Activated naive CD4-positive, alpha-beta T cell treated with anti-CD3 and anti-CD28 coated beads, Interleukin-2, amount 10 ng/mL, durations not matched to agents 7 days and 5 days (primary cell): ENCODE data around the gene SNX21.
"Not testable (repeated sequence)": the region's sequence is repeated elsewhere in the genome, so short reads cannot be mapped to it uniquely, and the experiment has no call there.

Source experiments
- CTCF ChIA-PET: fragments of 350-600 bp; sonication (Branson Sonifier 250); formaldehyde crosslinking; loops from one replicate; lab custom pipeline; 2021; ENCODE audit warnings: antibody characterized with exemption; lab: Charles Lee
- DNase-seq: peaks from one replicate; pipeline ENCODE4 v3.0.0-alpha.2; 2020
- H3K27ac Mint-ChIP-seq: one replicate; pipeline ENCODE4 v1.8.0; 2021; ENCODE audit warnings: mild to moderate bottlenecking, moderate library complexity, mixed read lengths
- H3K27me3 Mint-ChIP-seq: one replicate; pipeline ENCODE4 v1.8.0; 2021; ENCODE audit warnings: mild to moderate bottlenecking, mixed read lengths
- H3K36me3 Mint-ChIP-seq: one replicate; pipeline ENCODE4 v1.8.0; 2021; ENCODE audit warnings: mixed read lengths
- H3K4me1 Mint-ChIP-seq: one replicate; pipeline ENCODE4 v1.8.0; 2021; ENCODE audit warnings: mixed read lengths
- H3K4me3 Mint-ChIP-seq: one replicate; pipeline ENCODE4 v1.8.0; 2021; ENCODE audit warnings: mild to moderate bottlenecking, moderate library complexity, mixed read lengths
- H3K9me3 Mint-ChIP-seq: one replicate; pipeline ENCODE4 v1.8.0; 2021; ENCODE audit warnings: mixed read lengths

The SNX21 gene

GRCh38 chr20:45833030-45833882 is at the start of gene SNX21:
Gene SNX21 (plus strand): TSS chr20:45833799. CDS start chr20:45833920, 121 bp downstream.
- no peak within 1 kb of the TSS for H3K27ac Mint-ChIP-seq
- peaks cover 17% of the 10 kb centered on the region for H3K4me1 Mint-ChIP-seq
- DNase-seq, result peak; percentile 53
- H3K27me3 Mint-ChIP-seq, result peaks cover 26% of the 10 kb centered on the region
- H3K36me3 Mint-ChIP-seq, result no peaks in the 10 kb centered on the region
- no peaks in the 10 kb centered on the region for H3K9me3 Mint-ChIP-seq
- peak within 1 kb of the TSS; percentile 77 for H3K4me3 Mint-ChIP-seq
- CTCF ChIA-PET, result interaction anchor here (0.7 to 1.8 kb wide), 3 partner anchors 9 to 133 kb away, joined by 3 to 9 read pairs (median 3); partner anchors contain the start of gene SPATA25

- Mint-ChIP-seq H3K27ac (no peak overlapping the region), H3K27me3 (peaks cover 14% of the 10 kb centered on the region), H3K36me3 (peaks cover 8% of the 10 kb centered on the region), H3K4me1 (peaks cover 25% of the 10 kb centered on the region), H3K9me3 (no peaks in the 10 kb centered on the region), H3K4me3 (no peak overlapping the region)
- no peak for DNase-seq
- CTCF ChIA-PET, result interaction anchor here (0.6 to 1.1 kb wide), 3 partner anchors 17 to 437 kb away, joined by 3 to 6 read pairs (median 3); no protein-coding TSS in a partner anchor
These were observed 45.2 kb upstream of the SNX21 start for GRCh38 chr20:45788351-45788750.

- H3K4me1 Mint-ChIP-seq, result peaks cover 20% of the 10 kb centered on the region
- CTCF ChIA-PET, result interaction anchor here (0.7 to 2.6 kb wide), 2 partner anchors 9 to 13 kb away, joined by 3 to 5 read pairs; no protein-coding TSS in a partner anchor
- DNase-seq, result peak; percentile 30
- no peaks in the 10 kb centered on the region for H3K9me3 Mint-ChIP-seq
- H3K27ac Mint-ChIP-seq, result peak overlapping the region; percentile 90
- H3K4me3 Mint-ChIP-seq, result peak overlapping the region; percentile 82
- peaks cover 34% of the 10 kb centered on the region for H3K36me3 Mint-ChIP-seq
- peaks cover 11% of the 10 kb centered on the region for H3K27me3 Mint-ChIP-seq
These were observed 41.1 kb upstream of the SNX21 start for GRCh38 chr20:45792317-45793118.

- Mint-ChIP-seq H3K27me3 (peaks cover 4% of the 10 kb centered on the region), H3K36me3 (peaks cover 34% of the 10 kb centered on the region), H3K4me3 (no peak overlapping the region), H3K9me3 (no peaks in the 10 kb centered on the region), H3K4me1 (peaks cover 26% of the 10 kb centered on the region), H3K27ac (no peak overlapping the region)
- no peak for DNase-seq
- CTCF ChIA-PET, result no interaction called here
These were observed 37.1 kb upstream of the SNX21 start for GRCh38 chr20:45796337-45797065.

- H3K36me3 Mint-ChIP-seq, result peaks cover 39% of the 10 kb centered on the region
- H3K4me3 Mint-ChIP-seq, H3K9me3 Mint-ChIP-seq, CTCF ChIA-PET, H3K27me3 Mint-ChIP-seq, H3K27ac Mint-ChIP-seq, DNase-seq: not testable (repeated sequence)
- peaks cover 19% of the 10 kb centered on the region for H3K4me1 Mint-ChIP-seq
These were observed 36.1 kb upstream of the SNX21 start for GRCh38 chr20:45797510-45797909.

- Mint-ChIP-seq H3K4me1 (peaks cover 15% of the 10 kb centered on the region), H3K36me3 (peaks cover 38% of the 10 kb centered on the region)
- H3K4me3 Mint-ChIP-seq, H3K27ac Mint-ChIP-seq, H3K9me3 Mint-ChIP-seq, DNase-seq, H3K27me3 Mint-ChIP-seq: not testable (repeated sequence)
- CTCF ChIA-PET, result interaction anchor here (1.4 to 2.9 kb wide), 5 partner anchors 8 to 166 kb away, joined by 5 to 21 read pairs (median 19); partner anchors contain the start of gene PCIF1
These were observed 35.6 kb upstream of the SNX21 start for GRCh38 chr20:45797955-45798354.

- no peaks in the 10 kb centered on the region for H3K27me3 Mint-ChIP-seq
- H3K4me3 Mint-ChIP-seq, result no peak overlapping the region
These were observed 34.5 kb upstream of the SNX21 start for GRCh38 chr20:45798935-45799642.

GRCh38 chr20:45801851-45802250 is 31.7 kb upstream of the SNX21 start:
- Mint-ChIP-seq H3K27ac (no peak overlapping the region), H3K9me3 (no peaks in the 10 kb centered on the region), H3K27me3 (no peaks in the 10 kb centered on the region), H3K36me3 (peaks cover 36% of the 10 kb centered on the region), H3K4me1 (peaks cover 8% of the 10 kb centered on the region), H3K4me3 (no peak overlapping the region)
- DNase-seq, result no peak
- CTCF ChIA-PET, result interaction anchor here (1.2 kb wide), 1 partner anchor 10 kb away, joined by 3 read pairs; no protein-coding TSS in a partner anchor

More at GRCh38 chr20:45798935-45799642, 34.5 kb upstream of the SNX21 start:
- DNase-seq, result peak; percentile 81
- Mint-ChIP-seq H3K27ac (peak overlapping the region; percentile 46), H3K4me1 (peaks cover 8% of the 10 kb centered on the region), H3K36me3 (peaks cover 41% of the 10 kb centered on the region), H3K9me3 (no peaks in the 10 kb centered on the region)
- CTCF ChIA-PET, result interaction anchor here (0.6 to 2.9 kb wide), 28 partner anchors 9 to 505 kb away, joined by 3 to 21 read pairs (median 6); partner anchors contain the start of genes ACOT8, PCIF1, UBE2C and ZSWIM1

GRCh38 chr20:45810191-45810970 is 23.2 kb upstream of the SNX21 start:
- no peak overlapping the region for H3K4me3 Mint-ChIP-seq

GRCh38 chr20:45812157-45813005 is 21.2 kb upstream of the SNX21 start, which contains the start of gene UBE2C:
Gene UBE2C (plus strand): TSS chr20:45812644. CDS start chr20:45812696, 52 bp downstream.
- peak; percentile 98 for DNase-seq
- Mint-ChIP-seq H3K4me3 (peak within 1 kb of the TSS; percentile 91), H3K27me3 (no peaks in the 10 kb centered on the region), H3K9me3 (no peaks in the 10 kb centered on the region), H3K27ac (peak within 1 kb of the TSS; percentile 86), H3K36me3 (peaks cover 68% of the 10 kb centered on the region), H3K4me1 (peaks cover 39% of the 10 kb centered on the region)
- CTCF ChIA-PET, result interaction anchor here (0.6 to 2.6 kb wide), 4 partner anchors 12 to 158 kb away, joined by 3 to 13 read pairs (median 6); no protein-coding TSS in a partner anchor

More at GRCh38 chr20:45810191-45810970, 23.2 kb upstream of the SNX21 start:
- Mint-ChIP-seq H3K9me3 (no peaks in the 10 kb centered on the region), H3K27me3 (no peaks in the 10 kb centered on the region), H3K4me1 (peaks cover 28% of the 10 kb centered on the region), H3K36me3 (peaks cover 57% of the 10 kb centered on the region), H3K27ac (no peak overlapping the region)
- no peak for DNase-seq
- CTCF ChIA-PET, result interaction anchor here (1.3 kb wide), 1 partner anchor 11 kb away, joined by 6 read pairs; no protein-coding TSS in a partner anchor

- no peak for DNase-seq
- H3K27ac Mint-ChIP-seq, result peak overlapping the region; percentile 86
- no peaks in the 10 kb centered on the region for H3K27me3 Mint-ChIP-seq
- peaks cover 41% of the 10 kb centered on the region for H3K4me1 Mint-ChIP-seq
- CTCF ChIA-PET, result interaction anchor here (0.6 to 2.6 kb wide), 5 partner anchors 11 to 158 kb away, joined by 3 to 13 read pairs (median 4); no protein-coding TSS in a partner anchor
- no peaks in the 10 kb centered on the region for H3K9me3 Mint-ChIP-seq
- peak overlapping the region; percentile 91 for H3K4me3 Mint-ChIP-seq
- H3K36me3 Mint-ChIP-seq, result peaks cover 69% of the 10 kb centered on the region
These were observed 20.6 kb upstream of the SNX21 start for GRCh38 chr20:45813006-45813340.
